ENCODE results near the gene OR4D9. TPM values are rescaled to one million over a fixed set of nuclear protein-coding genes. Genes with fewer than 3 reads are reported as not detected.

OR4D9 gene
- total and polyA plus RNA-seq, 2 of the 8 experiments (the other 6 are each of a cell fraction or from before 2014, with no cell fraction given), result not detected

- TF ChIP-seq HDAC2 (IDR thresholded peaks at IDR 0.05; ENCODE audit: borderline replicate concordance in 1 of 2, low read depth in 2 of 2, low read length in 2 of 2) (no peak), RXRA (IDR thresholded peaks at IDR 0.05; ENCODE audit: insufficient read depth, low read depth, low read length) (no peak), RNF2 (IDR thresholded peaks at IDR 0.05; ENCODE audit: borderline replicate concordance, low read depth, low read length, missing control alignments, poor library complexity, severe bottlenecking) (no peak), YY1 (IDR thresholded peaks at IDR 0.05; ENCODE audit: low read depth, low read length) (no peak), KDM4A (IDR thresholded peaks at IDR 0.05; ENCODE audit: low read depth, low read length, severe bottlenecking) (no peak), BRCA1 (IDR thresholded peaks at IDR 0.05; ENCODE audit: low read depth, low read length) (no peak), SIN3A (conservative IDR thresholded peaks at IDR 0.05 in 1 of 2, IDR thresholded peaks at IDR 0.05 in 1 of 2; ENCODE audit: low read depth in 1 of 2, low read length in 2 of 2) (no peak)
These were observed 31.0 kb upstream of the OR4D9 start (continued) for GRCh38 chr11:59480359-59480758.

Data from H1 (cell line).